PFSK-1 (cell line): ENCODE results near the gene MEMO1.

Experiments used
- FOXP2 ChIP-seq: optimal IDR thresholded peaks from 2 replicates; pipeline ENCODE3; 2011; ENCODE audit warnings: borderline replicate concordance, control low read depth, inconsistent platforms; ENCODE audit not compliant: insufficient read depth; ENCODE audit errors: extremely low read length, extremely low read depth
- POLR2AphosphoS5 ChIP-seq: IDR thresholded peaks from 2 replicates; pipeline ENCODE4 v1.6.1; 2012; ENCODE audit warnings: low read depth, mild to moderate bottlenecking, control low read depth, low read length, moderate library complexity
- SIN3A ChIP-seq: IDR thresholded peaks from 2 replicates; pipeline ENCODE4 v1.6.1; 2012; ENCODE audit warnings: mild to moderate bottlenecking, low read length, moderate library complexity, borderline replicate concordance; ENCODE audit not compliant: insufficient read depth
- TAF1 ChIP-seq: IDR thresholded peaks from 2 replicates; pipeline ENCODE4 v1.6.1; 2012; ENCODE audit warnings: low read length, control low read depth, borderline replicate concordance; ENCODE audit not compliant: insufficient read depth
- TF ChIP-seq, protein P1 (sequence below), 2 experiments: IDR thresholded peaks; 2 replicates each; pipeline versions ENCODE4 v1.6.1 to v1.8.0; 2011 to 2012; ENCODE audit warnings: low read depth in 2 of 2, low read length in 2 of 2, control low read depth in 1 of 2, inconsistent platforms in 1 of 2, mild to moderate bottlenecking in 1 of 2, moderate library complexity in 1 of 2; ENCODE audit not compliant: insufficient read depth in 1 of 2

MEMO1 gene

DNA sequence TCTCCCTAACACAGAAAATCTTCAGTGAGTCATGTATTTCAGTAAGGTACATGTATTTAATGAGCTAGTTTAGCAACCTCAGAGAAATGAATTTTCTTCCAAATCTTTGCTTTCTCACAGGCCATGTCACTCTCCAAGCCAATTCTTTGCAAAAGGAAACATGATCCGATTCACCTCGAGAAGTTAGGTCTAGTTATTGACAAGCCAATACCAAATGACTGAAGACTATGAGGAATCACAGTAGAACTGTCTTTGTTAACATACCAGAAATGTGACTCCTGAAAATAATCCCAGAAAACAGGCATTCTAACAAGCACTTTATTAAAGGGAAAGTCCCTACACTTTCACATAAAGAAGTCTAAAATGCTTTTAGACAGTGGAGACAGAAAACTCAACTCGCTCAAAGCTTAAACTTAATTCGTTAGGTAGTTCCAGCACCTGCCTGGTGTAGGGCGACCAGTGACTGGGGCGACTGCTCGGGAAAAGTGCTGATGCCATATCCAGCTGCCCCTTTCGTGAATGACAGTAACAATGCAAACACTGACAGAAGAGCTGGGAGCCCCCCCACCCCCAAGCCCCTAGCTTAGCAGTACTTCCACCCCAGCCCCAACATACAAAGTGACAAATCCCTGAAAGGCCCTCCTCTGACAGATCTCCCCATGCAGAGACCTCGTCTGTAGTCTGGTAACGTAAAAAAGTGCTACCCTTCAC lies 1.8 kb downstream of the MEMO1 start:
- TF ChIP-seq FOXP2 (no peak), TAF1 (no peak), POLR2AphosphoS5 (no peak), SIN3A (no peak; the same call in 1 of the 2 replicates)
- TF ChIP-seq, protein P1, sequence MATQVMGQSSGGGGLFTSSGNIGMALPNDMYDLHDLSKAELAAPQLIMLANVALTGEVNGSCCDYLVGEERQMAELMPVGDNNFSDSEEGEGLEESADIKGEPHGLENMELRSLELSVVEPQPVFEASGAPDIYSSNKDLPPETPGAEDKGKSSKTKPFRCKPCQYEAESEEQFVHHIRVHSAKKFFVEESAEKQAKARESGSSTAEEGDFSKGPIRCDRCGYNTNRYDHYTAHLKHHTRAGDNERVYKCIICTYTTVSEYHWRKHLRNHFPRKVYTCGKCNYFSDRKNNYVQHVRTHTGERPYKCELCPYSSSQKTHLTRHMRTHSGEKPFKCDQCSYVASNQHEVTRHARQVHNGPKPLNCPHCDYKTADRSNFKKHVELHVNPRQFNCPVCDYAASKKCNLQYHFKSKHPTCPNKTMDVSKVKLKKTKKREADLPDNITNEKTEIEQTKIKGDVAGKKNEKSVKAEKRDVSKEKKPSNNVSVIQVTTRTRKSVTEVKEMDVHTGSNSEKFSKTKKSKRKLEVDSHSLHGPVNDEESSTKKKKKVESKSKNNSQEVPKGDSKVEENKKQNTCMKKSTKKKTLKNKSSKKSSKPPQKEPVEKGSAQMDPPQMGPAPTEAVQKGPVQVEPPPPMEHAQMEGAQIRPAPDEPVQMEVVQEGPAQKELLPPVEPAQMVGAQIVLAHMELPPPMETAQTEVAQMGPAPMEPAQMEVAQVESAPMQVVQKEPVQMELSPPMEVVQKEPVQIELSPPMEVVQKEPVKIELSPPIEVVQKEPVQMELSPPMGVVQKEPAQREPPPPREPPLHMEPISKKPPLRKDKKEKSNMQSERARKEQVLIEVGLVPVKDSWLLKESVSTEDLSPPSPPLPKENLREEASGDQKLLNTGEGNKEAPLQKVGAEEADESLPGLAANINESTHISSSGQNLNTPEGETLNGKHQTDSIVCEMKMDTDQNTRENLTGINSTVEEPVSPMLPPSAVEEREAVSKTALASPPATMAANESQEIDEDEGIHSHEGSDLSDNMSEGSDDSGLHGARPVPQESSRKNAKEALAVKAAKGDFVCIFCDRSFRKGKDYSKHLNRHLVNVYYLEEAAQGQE (IDR thresholded peaks at IDR 0.05; ENCODE audit: insufficient read depth in 1 of 2, low read depth in 2 of 2, low read length in 2 of 2), result no peak

DNA sequence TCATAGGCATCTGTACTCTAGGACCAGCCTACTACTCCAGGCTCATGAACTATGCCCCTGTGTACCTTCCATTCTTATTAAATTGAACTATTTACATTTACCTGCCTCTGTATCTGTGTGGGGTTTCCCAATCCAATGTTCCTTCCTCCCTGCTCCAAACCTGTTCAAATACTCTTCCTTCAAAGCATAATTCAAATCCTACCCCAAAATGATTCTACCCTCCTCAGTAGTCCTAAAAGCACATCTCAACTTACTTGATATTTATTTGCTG lies 3.8 kb downstream of the MEMO1 start:
- TF ChIP-seq, protein P1 (IDR thresholded peaks at IDR 0.05; ENCODE audit: insufficient read depth in 1 of 2, low read depth in 2 of 2, low read length in 2 of 2), result no peak
- no peak for TF ChIP-seq POLR2AphosphoS5

DNA sequence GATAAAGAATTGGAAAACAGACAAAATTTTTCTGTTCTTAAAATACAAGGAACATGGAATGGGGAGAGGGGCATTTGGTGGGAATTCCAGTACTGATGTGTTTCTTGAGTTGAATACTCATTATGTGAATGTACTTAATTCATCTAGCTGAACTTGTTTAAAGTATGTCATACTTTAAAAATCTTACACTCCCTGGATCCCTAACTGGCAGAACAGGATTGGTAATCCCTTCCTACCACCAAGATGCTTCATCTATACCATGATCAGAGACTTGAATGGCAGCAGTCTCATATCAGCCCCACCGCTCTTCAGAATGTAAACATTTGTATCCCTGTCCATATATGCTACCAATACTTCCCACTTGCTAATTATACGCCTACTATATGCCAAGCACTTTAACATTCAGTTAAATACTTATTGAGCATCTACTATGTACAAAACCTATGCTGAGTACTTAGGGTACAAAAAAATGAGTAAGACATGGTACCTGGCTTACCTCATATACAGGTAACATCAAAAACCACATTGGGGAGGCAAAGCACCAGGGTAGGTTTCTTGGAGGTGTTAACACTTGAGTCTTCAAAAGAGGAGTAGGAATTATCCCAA lies 5.3 kb downstream of the MEMO1 start:
- TF ChIP-seq SIN3A (no peak), TAF1 (no peak), POLR2AphosphoS5 (no peak), FOXP2 (no peak)
- TF ChIP-seq, protein P1 (IDR thresholded peaks at IDR 0.05; ENCODE audit: insufficient read depth in 1 of 2, low read depth in 2 of 2, low read length in 2 of 2), result no peak

DNA sequence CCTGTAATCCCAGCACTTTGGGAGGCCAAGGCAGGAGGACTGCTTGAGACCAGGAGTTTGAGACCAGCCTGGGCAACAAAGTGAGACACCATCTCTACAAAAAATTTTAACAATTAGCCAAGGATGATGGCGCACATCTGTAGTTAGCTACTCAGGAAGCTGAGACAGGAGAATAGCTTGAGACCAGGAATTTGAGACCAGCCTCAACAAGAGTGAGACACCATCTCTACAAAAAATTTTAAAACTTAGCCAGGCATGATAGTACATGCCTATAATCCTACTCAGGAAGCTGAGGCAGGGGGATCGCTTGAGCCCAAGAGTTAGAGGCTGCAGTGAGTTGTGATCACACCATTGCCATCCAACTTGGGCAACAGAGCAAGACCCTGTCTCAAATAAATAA lies 7.0 kb downstream of the MEMO1 start:
- TF ChIP-seq, protein P1 (IDR thresholded peaks at IDR 0.05; ENCODE audit: insufficient read depth in 1 of 2, low read depth in 2 of 2, low read length in 2 of 2), result no peak
- no peak for TF ChIP-seq FOXP2
- no peak for TF ChIP-seq POLR2AphosphoS5
- TF ChIP-seq TAF1, result no peak
- no peak for TF ChIP-seq SIN3A

DNA sequence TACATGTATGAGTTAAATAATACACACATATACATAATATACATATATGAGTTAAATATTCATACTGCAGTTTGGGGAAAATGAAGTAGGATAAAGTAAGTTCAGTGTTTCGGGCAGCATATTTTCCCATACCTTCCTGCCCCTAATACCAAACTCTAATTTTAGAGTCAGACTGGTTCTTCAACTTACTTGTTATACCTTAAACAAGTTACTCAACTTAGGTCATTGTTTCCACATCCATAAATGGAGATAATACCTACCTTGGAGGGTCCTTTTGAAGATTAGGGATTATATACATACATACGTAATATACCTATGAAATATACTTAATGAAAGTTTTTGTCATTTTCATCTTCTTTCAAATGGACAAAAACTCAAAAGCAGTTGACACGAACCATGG lies 8.4 kb downstream of the MEMO1 start:
- TF ChIP-seq FOXP2, result no peak
- no peak for TF ChIP-seq SIN3A
- TF ChIP-seq POLR2AphosphoS5, result no peak
- no peak for TF ChIP-seq TAF1
